HG03039 (cell line): ENCODE results near the gene MYL5.
"Not testable (repeated sequence)": the region's sequence is repeated elsewhere in the genome, so short reads cannot be mapped to it uniquely, and the experiment has no call there.

Experiments used
- ATAC-seq: cut with Tn5 transposase; IDR thresholded peaks from one replicate; pipeline ENCODE4 v1.9.1; 2021; ENCODE audit warnings: mild to moderate bottlenecking, moderate library complexity; ENCODE audit not compliant: unreplicated experiment

MYL5 gene

DNA sequence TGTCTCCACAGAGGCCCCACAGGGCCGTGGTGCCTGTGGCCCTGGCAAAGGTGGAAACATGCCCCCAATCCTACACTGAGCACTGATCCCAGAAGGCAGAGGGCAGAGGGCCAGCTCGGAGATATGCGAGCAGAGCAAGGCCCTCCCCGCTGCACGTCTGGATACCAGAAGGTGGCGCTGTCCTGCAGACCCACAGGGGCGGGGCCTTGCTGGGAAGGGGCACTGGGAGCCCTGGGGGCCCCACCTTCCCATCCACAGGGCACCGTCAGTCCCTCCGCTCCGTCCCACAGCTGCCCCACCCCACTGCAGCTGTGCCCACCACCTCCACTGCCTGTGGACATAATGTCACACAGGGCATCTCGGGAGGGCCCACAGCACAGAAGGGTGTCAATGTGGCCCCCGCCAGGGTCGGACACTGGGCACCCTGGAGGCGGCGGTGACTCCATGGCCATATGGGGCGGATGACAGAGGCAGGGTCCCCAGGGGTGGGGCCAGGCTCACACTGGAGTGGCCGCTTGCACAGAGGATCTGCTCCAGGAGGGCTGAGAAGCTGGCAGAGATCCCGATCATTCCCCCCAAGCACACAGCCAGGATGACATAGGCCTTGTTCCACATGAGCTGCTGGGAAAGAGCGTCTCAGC, 9.8 kb downstream of the MYL5 start:
- ATAC-seq = no peak

DNA sequence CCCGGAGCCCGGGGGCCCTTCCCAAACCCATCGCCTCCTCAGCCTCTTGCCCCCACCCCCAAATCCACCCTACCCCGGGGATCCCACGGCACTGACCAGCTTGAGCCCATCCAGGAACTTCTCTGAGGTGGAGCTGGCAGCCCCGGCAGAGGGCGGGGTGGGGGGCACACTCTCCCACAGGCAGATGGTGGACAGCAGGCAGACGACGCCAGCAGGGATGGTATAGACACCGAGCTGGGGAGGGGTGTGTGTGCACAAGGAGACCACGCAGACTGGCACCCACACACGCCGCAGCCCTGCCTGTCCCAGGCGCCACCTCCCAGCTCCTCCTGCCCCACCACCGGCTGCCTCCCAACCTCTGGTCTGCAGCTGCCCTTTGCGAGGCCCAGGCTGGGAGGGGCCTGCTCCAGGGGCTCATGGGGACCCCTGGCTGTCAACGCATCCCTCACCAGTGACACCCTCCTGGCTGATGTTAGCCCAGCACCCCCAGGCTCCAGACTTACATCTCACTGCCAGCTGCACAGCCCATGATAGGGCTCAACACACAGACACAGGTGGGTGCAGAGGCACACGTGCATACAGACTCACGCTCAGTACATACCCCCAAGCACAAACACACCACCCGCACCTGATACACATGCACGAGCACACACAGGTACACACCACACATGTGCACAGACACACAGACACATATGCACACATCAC, 10.4 kb downstream of the MYL5 start:
- ATAC-seq = no peak

DNA sequence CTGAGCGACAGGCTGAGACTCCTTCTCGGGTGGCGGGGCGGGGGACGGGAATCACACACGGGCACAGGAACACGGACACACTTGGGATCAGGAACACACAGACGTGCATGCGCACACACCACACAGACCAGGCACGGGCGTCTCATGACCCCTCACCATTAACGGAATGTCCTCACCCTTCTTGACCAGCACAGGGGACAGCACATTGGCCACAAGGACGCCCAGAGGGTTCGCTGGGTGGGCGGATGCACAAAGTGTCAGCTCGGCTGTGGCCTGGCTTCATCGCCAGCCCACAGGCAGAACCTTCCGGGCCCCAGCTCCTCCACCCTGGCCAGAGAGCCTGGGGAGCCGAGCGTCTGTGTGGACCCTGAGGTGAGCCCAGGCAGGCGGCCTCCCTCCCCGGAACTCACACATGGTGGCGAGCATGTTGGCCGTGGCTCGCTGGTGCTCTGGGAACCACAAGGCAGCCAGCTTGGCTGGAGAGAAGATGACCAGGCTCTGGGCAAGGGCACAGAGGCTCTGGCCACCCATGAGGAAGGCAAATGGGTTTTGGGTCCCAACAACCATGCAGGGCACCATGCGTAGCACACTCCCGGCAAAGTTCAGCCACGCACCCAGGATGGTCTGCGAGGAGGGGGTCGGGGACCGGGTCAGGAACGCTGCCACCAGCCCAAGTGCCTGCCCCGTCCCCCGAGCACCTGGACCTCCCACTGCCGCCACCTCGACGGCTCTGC, 11.5 kb downstream of the MYL5 start:
- ATAC-seq = no peak

- no peak for ATAC-seq
These were observed 12.2 kb downstream of the MYL5 start for GRCh38 chr4:686413-687040.

- no peak for ATAC-seq
These were observed 13.0 kb downstream of the MYL5 start for GRCh38 chr4:687048-687970.

- ATAC-seq = no peak
These were observed 13.9 kb downstream of the MYL5 start for GRCh38 chr4:687971-688853.

DNA sequence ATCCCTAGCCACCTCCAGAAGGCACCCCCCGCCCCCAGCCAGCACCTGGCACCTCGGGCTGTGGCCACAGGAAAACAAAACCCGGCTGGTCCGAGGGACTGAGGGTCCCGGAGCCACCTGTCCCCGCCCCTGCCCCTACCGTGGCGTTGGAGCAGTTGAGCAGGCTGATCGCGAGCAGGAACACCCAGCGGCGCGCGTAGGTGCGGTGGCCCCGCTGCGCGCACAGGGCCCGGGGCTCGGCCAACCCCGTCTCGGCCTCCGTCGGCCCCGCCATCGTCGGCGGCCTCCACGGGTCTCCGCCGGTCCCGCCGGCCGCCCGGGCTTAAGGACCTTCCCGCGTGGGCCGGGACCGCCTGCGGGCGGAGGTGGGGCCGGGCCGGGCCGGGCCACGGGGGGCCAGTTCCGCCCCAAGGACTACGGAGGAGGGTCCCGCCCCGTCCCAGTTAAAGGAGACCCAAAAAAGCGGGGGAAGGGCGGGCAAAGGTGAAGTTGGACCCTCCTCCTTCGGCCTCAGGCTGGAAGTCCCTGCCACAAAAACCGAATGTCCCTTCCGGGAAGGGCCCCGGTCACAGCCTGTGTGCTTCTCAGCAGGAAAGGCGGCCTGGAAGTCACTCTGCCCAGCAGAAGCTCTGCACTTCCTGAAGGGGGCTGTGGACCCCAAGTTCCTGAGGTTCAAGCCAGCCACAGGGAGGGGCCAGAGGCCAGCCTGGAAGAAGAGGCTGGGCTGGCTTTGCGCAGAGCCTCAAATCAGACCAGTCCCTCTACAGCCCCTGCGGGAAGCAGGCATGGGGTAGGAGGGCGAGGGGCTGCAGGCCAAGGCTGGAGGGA, 14.7 kb downstream of the MYL5 start, which contains the start of gene SLC49A3:
Gene SLC49A3, minus strand, starts transcription at position 298 of the 828 bp plus-strand sequence. Its CDS starts 24 bp downstream, at position 274.
- ATAC-seq = no peak

GRCh38 chr4:689723-690122, 15.4 kb downstream of the MYL5 start:
- no peak for ATAC-seq

- ATAC-seq = no peak
These were observed 18.6 kb downstream of the MYL5 start for GRCh38 chr4:692771-693554.

DNA sequence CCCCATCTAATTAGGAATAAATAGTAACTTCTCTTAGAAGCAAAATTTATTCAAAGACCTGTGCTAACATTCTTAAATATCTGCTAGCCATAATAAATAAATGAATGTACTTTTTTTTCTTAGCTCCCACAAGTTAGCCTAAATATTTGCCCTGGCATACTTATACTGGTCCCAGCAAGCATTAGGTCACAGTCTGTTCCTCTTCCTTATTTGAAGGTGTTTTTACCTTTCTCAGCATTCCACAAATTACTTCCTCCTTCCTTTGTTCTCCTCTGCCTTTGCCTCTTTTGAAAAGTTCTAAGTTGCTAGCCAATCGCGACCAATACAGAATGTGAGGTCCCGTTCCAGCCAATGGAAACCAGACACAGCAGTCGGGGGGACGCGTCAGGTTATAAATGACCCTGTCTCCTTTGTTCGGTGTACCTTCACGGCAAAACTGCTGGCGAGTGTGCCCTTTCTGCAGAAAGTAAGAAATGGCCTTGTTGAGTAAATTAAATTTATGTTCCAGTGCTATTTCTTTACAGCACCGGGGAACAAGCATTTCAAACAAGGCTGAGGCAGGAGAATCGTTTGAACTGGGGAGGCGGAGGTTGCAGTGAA, 20.1 kb downstream of the MYL5 start:
- ATAC-seq = not testable (repeated sequence)

- no peak for ATAC-seq
These were observed 25.7 kb downstream of the MYL5 start for GRCh38 chr4:699816-700580.

- ATAC-seq = no peak
These were observed 26.4 kb downstream of the MYL5 start for GRCh38 chr4:700587-701264.

DNA sequence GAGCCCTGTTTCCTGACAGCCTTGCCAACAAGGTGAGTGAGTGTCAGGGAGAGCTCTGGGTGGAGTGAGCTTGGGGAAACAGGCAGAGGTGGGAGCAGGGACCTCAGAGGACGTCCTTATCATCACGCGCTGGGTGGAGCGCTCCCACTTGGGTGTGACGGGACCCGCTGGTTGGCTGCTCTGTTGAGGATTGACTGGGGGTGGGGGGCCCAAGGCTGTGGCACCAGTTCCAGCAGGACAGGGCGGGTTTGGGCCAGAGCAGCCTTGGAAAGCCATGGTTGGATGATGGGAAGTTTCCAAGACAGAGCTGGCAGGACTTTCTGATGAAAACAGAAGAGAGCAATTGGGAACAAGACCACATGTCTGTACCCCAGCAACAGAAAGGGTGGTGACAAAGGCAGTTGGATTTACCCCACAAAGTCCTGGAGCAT, 28.3 kb downstream of the MYL5 start:
- no peak for ATAC-seq

DNA sequence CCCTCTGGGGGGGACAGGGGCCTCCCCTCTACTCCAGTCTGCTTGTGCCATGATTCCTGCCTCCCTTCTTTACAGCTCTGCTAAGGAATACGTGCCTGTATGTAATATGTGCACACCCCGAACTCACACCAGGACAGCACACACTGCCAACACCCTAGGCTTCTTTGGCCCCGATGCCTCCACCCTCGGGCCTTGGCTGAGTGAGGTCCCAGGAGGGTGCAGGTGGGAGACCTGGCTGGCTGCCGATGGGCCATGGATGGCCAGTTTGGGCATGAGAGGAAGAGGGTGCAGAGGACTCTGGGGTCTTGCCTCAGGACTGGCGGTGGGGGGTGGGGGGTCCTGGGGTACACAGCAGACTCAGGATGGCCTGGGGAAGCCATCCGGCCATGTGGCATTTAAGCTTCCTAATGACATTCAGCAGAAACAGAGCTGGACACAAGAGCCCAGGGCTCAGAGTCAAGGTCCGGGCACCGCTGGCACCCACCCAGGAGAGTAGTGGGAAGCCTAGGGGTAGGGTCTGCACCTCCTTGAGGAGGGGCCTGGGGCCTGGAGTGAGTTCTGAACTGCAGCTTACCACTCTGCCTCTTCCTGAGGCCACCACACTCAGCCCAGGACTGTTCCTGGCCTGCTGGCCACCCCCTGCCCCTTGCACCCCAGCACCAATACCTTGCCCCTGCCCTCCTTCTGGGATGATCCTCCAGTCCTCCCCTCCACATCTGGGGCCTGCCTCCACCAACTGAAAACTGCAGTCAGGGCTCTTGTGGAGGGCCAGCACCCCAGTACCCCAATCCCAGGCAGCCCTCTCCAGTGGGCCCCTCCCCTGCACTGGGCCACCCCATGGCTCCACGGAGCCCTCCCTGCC, 29.2 kb downstream of the MYL5 start:
- ATAC-seq = no peak
